ENCODE measurements around the gene QKI.

DNA sequence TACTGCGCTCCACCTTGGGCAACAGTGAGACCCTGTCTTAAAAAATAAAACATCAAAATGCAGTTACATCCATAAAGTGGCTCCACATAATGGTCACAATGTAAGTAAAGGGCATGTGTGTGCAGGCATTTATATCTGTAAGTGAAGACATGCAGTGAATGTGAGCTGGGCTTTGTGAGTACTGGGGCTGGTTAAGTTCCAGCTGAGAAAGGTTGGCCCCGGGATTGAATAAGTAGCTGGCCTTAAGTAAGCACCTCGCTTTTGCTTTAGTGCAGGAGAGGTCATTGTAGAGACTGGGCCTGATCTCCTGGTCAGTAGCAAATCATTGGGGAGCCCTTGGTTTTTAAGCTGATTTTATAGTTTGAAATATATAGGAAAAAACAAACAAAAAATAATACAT lies 8.0 kb downstream of the QKI start:
- TF ChIP-seq, protein P1, sequence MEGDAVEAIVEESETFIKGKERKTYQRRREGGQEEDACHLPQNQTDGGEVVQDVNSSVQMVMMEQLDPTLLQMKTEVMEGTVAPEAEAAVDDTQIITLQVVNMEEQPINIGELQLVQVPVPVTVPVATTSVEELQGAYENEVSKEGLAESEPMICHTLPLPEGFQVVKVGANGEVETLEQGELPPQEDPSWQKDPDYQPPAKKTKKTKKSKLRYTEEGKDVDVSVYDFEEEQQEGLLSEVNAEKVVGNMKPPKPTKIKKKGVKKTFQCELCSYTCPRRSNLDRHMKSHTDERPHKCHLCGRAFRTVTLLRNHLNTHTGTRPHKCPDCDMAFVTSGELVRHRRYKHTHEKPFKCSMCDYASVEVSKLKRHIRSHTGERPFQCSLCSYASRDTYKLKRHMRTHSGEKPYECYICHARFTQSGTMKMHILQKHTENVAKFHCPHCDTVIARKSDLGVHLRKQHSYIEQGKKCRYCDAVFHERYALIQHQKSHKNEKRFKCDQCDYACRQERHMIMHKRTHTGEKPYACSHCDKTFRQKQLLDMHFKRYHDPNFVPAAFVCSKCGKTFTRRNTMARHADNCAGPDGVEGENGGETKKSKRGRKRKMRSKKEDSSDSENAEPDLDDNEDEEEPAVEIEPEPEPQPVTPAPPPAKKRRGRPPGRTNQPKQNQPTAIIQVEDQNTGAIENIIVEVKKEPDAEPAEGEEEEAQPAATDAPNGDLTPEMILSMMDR (conservative IDR thresholded peaks at IDR 0.05; ENCODE audit: low read length), result no peak
- no peak for TF ChIP-seq EZH2phosphoT487 (IDR thresholded peaks at IDR 0.05; ENCODE audit: borderline replicate concordance)
